ENCODE measurements around the gene BMP10.

The BMP10 gene

DNA sequence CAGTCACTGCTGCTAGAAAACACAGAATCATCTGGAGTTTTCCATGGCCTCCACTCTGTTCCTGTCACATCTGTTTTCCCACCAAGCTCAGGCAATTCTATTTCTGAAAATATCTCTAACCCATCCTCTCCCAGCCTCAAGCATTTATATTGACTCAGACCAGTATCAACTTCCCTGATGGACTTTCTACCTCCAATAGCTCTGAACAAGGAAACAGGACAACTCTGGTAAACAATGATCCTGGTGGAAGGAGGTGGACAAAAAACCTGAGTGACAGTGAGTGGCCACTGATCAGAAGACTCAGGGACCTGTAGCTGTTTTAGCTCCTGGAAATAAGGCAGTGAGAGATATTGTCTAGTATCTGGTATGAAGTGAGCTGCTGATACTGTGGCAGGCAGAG lies 23.4 kb downstream of the BMP10 start:
- H3K9ac ChIP-seq (ENCODE audit: low read depth, low read length) = no peak overlapping the region
- no peaks in the 10 kb centered on the region for H3K4me1 ChIP-seq (ENCODE audit: control insufficient read depth, insufficient read depth, low read length)
- no peaks in the 10 kb centered on the region for H3K9me3 ChIP-seq (replicated peaks; ENCODE audit: low read length)
- H3K4me2 ChIP-seq (ENCODE audit: low read length) = no peak overlapping the region
- H3K27me3 ChIP-seq (ENCODE audit: control insufficient read depth, insufficient read depth, low read length) = peaks cover 73% of the 10 kb centered on the region
- H3K4me3 ChIP-seq (ENCODE audit: low read length) = no peak overlapping the region
- no peaks in the 10 kb centered on the region for H3K36me3 ChIP-seq (ENCODE audit: insufficient read depth, low read length)

DNA sequence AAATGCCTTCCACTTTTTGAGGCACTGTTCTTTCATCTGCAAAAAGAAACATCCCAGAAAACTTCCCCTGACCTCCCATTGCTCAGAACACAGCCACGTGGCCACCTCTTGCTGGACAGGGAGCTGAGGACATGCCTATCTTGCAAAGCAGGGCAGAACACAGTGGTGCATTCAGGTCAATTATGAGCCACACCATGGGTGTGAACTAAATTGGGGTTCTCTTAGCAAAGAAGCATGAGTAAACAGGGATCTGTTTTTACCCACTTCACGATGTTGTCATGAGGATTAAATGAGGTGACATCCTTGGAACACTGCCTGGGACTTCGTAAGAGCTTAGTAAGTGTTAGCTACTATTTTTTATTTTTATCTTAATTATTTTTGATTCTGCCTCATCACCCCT lies 25.1 kb downstream of the BMP10 start:
- H3K9ac ChIP-seq (ENCODE audit: low read depth, low read length) = no peak overlapping the region
- peaks cover 78% of the 10 kb centered on the region for H3K27me3 ChIP-seq (ENCODE audit: control insufficient read depth, insufficient read depth, low read length)
- H3K4me3 ChIP-seq (ENCODE audit: low read length) = no peak overlapping the region
- no peaks in the 10 kb centered on the region for H3K4me1 ChIP-seq (ENCODE audit: control insufficient read depth, insufficient read depth, low read length)
- H3K4me2 ChIP-seq (ENCODE audit: low read length) = no peak overlapping the region
- H3K9me3 ChIP-seq (replicated peaks; ENCODE audit: low read length) = no peaks in the 10 kb centered on the region
- H3K36me3 ChIP-seq (ENCODE audit: insufficient read depth, low read length) = no peaks in the 10 kb centered on the region

DNA sequence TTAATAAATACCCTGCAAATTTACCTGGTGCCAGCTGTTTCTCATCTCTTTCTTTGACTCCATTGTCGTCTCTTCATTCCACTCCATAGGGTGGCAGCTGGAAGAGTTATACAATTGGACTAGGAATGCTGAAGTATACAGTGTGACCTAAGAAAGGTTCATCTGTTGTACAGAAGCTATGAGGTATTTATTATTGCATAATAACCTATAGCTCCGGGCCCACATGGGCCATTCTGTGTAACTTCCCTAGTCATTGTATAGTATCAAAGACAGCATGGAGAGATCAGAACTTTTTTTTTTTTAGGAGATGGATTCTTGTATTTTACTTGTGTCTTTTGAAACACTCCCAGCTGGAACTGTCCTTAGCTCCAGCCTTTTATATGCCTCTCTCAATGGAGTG lies 26.2 kb downstream of the BMP10 start:
- Histone ChIP-seq H3K36me3 (ENCODE audit: insufficient read depth, low read length) (no peaks in the 10 kb centered on the region), H3K9me3 (replicated peaks; ENCODE audit: low read length) (no peaks in the 10 kb centered on the region), H3K27me3 (ENCODE audit: control insufficient read depth, insufficient read depth, low read length) (peaks cover 68% of the 10 kb centered on the region), H3K9ac (ENCODE audit: low read depth, low read length) (no peak overlapping the region), H3K4me1 (ENCODE audit: control insufficient read depth, insufficient read depth, low read length) (no peaks in the 10 kb centered on the region), H3K4me2 (ENCODE audit: low read length) (no peak overlapping the region), H3K4me3 (ENCODE audit: low read length) (no peak overlapping the region)

DNA sequence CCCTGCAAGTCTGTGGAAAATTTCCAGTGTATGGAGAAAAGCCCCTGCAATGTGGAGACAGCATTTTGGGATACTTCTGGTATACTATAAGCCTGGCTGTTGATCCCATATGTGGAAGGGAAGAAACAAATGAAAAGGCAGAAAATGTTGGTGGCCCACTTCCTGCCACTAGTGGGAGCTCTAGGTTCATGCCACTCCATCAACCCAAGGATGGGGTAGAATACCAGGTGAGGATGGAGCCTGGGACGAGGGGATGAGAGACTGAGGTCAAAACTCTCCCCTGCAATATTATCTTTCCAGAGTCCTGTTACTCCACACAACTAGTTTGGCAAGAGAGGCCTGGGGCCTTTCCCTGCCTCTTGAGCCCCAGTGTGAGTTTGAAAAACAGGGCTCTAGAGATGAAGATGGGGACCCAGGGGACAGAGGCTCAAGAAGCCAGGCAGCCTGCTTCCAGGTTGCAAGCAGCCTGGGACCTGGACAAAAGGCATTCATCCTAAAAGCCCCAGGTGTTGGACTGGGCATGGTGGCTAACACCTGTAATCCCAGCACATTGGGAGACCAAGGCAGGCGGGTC lies 31.9 kb downstream of the BMP10 start:
- H3K4me1 ChIP-seq (ENCODE audit: control insufficient read depth, insufficient read depth, low read length) = no peaks in the 10 kb centered on the region
- H3K4me2 ChIP-seq (ENCODE audit: low read length) = no peak overlapping the region
- no peaks in the 10 kb centered on the region for H3K36me3 ChIP-seq (ENCODE audit: insufficient read depth, low read length)
- no peaks in the 10 kb centered on the region for H3K9me3 ChIP-seq (replicated peaks; ENCODE audit: low read length)
- peaks cover 17% of the 10 kb centered on the region for H3K27me3 ChIP-seq (ENCODE audit: control insufficient read depth, insufficient read depth, low read length)
- no peak overlapping the region for H3K9ac ChIP-seq (ENCODE audit: low read depth, low read length)
- no peak overlapping the region for H3K4me3 ChIP-seq (ENCODE audit: low read length)

DNA sequence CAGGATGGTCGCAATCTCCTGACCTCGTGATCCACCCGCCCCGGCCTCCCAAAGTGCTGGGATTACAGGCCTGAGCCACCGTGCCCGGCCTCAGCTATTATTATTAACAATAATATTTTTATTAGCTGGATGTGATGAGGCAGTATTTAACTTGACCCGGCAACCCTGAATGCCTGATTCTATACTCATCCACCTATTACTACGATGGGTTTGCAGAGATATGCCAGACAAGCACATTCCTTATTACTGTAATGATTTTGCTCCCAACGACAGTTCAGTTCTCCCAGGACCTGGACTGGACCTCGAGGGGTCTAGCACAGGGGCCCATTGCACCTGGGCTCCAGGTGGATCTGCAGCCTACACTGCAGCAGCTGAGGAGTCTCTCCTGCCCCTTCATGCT lies 32.6 kb downstream of the BMP10 start:
- H3K36me3 ChIP-seq (ENCODE audit: insufficient read depth, low read length) = no peaks in the 10 kb centered on the region
- H3K4me2 ChIP-seq (ENCODE audit: low read length) = no peak overlapping the region
- H3K4me1 ChIP-seq (ENCODE audit: control insufficient read depth, insufficient read depth, low read length) = no peaks in the 10 kb centered on the region
- H3K9ac ChIP-seq (ENCODE audit: low read depth, low read length) = no peak overlapping the region
- H3K9me3 ChIP-seq (replicated peaks; ENCODE audit: low read length) = no peaks in the 10 kb centered on the region
- no peak overlapping the region for H3K4me3 ChIP-seq (ENCODE audit: low read length)
- H3K27me3 ChIP-seq (ENCODE audit: control insufficient read depth, insufficient read depth, low read length) = peaks cover 12% of the 10 kb centered on the region

DNA sequence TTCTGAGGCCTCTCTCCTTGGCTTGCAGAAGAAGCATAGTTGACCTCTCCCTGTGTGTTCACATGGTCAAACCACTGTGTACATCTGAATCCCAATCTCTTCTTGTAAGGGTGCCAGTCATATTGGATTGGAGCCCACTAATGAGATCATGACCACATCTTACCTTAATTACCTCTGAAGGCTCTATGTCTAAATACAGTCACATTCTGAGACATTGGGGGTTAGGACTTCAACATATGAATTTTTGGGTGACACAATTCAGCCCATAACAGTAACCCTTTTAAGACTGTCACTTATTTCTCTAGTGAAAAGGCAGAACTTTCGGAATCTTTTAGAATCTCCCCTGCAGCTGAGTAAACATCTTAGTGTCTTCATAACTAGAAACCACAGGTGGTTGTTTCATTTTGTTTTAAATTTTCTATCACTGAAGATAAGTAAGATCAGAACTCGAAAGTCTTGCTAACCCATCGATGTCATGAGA lies 33.3 kb downstream of the BMP10 start:
- peaks cover under 1% of the 10 kb centered on the region for H3K4me1 ChIP-seq (ENCODE audit: control insufficient read depth, insufficient read depth, low read length)
- H3K27me3 ChIP-seq (ENCODE audit: control insufficient read depth, insufficient read depth, low read length) = peaks cover 6% of the 10 kb centered on the region
- no peak overlapping the region for H3K9ac ChIP-seq (ENCODE audit: low read depth, low read length)
- no peak overlapping the region for H3K4me2 ChIP-seq (ENCODE audit: low read length)
- H3K9me3 ChIP-seq (replicated peaks; ENCODE audit: low read length) = no peaks in the 10 kb centered on the region
- H3K4me3 ChIP-seq (ENCODE audit: low read length) = no peak overlapping the region
- no peaks in the 10 kb centered on the region for H3K36me3 ChIP-seq (ENCODE audit: insufficient read depth, low read length)

DNA sequence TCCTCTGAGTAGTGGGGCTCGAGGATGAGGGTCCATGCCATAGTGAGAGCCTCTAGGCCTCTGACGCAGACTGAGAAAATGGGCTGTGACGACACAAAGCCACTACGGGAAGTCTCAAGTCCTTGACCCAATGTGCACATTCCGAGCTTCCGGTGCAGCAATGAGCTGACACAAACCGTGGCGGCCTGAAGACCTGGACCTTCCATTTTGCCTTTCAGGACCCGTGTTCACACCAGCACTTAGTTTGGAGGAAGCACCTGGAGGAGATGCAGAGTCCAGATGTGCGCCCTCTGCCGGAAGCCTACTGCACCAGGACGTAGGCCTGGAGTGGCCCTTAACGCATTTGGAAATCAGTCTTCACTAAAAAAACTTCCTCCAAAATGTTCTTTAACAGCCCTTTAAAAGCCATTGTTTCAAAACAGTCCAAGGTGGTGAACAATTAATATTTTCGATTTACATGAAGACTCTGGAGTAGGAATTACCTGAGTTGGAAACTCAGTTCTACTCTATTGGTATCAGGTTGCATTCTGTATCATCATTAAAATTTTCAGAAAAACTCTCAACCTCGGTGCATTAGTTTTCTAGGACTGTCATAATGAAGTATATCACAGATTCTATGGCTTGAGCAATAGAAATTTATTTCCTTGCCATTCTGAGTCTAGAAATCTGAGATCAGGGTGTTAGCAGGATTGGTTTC lies 33.9 kb downstream of the BMP10 start:
- H3K9me3 ChIP-seq (replicated peaks; ENCODE audit: low read length) = no peaks in the 10 kb centered on the region
- H3K4me2 ChIP-seq (ENCODE audit: low read length) = no peak overlapping the region
- peaks cover 6% of the 10 kb centered on the region for H3K4me1 ChIP-seq (ENCODE audit: control insufficient read depth, insufficient read depth, low read length)
- H3K27me3 ChIP-seq (ENCODE audit: control insufficient read depth, insufficient read depth, low read length) = peaks cover under 1% of the 10 kb centered on the region
- no peak overlapping the region for H3K9ac ChIP-seq (ENCODE audit: low read depth, low read length)
- H3K4me3 ChIP-seq (ENCODE audit: low read length) = no peak overlapping the region
- no peaks in the 10 kb centered on the region for H3K36me3 ChIP-seq (ENCODE audit: insufficient read depth, low read length)

DNA sequence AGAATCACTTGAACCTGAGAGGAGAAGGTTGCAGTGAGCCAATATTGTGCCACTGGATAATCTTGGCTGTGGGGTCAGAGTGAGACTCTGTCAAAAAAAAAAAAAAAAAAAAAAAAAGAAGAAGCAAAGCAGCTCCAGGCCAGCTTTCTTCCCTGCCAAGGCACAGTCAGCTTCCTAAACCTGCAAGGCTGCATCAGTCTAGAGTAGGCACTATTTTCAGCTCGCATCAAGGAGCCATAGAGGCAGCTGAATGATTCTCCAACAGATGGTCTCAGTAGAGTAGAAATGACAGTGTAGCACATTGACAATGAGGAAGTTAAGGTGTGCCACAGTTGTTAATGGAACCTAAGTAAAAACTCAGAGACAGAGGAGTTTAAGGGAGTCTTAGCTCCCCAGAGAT lies 35.6 kb downstream of the BMP10 start:
- Histone ChIP-seq H3K4me2 (ENCODE audit: low read length) (no peak overlapping the region), H3K9me3 (replicated peaks; ENCODE audit: low read length) (no peaks in the 10 kb centered on the region), H3K4me3 (ENCODE audit: low read length) (no peak overlapping the region), H3K4me1 (ENCODE audit: control insufficient read depth, insufficient read depth, low read length) (peaks cover 12% of the 10 kb centered on the region), H3K27me3 (ENCODE audit: control insufficient read depth, insufficient read depth, low read length) (no peaks in the 10 kb centered on the region), H3K9ac (ENCODE audit: low read depth, low read length) (no peak overlapping the region), H3K36me3 (ENCODE audit: insufficient read depth, low read length) (no peaks in the 10 kb centered on the region)

DNA sequence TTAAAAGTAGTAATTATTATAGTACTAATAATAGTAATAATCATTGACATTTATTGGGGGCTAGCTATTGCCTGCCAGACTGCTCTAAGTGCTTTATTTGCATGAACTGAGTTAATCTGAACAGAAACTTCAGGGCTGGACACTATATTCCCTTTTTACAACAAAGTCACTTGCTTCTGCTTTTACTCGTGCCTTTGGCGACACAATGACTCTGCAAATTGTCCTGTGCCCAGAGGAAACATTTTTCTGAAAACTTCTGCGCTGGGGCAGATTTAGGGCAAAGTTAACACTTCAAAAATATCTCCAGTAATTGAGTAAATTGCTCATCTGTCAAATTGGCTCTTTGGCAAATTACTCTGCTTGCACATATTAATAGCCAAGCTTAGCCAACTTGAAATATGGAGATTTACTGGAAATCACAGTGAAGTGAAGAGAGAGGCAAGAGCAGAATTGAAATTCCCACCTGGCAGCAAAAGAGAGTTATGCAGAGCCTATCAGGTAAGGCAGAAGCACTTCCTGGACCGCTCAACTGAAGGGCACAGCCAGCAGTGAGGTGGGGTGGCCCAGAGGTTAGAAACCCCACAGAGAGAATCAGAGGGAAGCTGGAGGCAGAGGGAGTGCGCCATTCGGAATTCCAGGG lies 36.3 kb downstream of the BMP10 start:
- Histone ChIP-seq H3K27me3 (ENCODE audit: control insufficient read depth, insufficient read depth, low read length) (no peaks in the 10 kb centered on the region), H3K9ac (ENCODE audit: low read depth, low read length) (no peak overlapping the region), H3K4me1 (ENCODE audit: control insufficient read depth, insufficient read depth, low read length) (peaks cover 12% of the 10 kb centered on the region), H3K36me3 (ENCODE audit: insufficient read depth, low read length) (no peaks in the 10 kb centered on the region), H3K4me2 (ENCODE audit: low read length) (no peak overlapping the region), H3K4me3 (ENCODE audit: low read length) (no peak overlapping the region), H3K9me3 (replicated peaks; ENCODE audit: low read length) (no peaks in the 10 kb centered on the region)

DNA sequence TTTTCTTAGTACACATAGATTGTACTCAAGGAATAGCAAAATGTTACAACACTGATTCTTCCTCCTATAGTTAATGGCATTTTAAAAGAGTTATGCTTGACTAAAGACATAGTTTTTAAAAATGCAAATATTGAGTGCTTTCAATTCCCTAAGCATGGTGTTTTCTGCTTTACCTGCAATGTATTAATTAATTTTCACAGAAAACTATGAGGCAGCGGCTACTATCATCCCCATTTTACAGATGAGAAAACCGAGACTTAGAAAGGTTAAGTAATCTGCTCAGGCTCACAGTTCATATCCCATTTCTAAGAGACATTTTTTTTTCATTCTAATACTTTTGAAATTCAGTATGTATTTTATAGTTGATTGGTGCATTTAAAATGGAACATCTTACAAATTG lies 38.0 kb downstream of the BMP10 start:
- H3K4me3 ChIP-seq (ENCODE audit: low read length) = no peak overlapping the region
- H3K9me3 ChIP-seq (replicated peaks; ENCODE audit: low read length) = no peaks in the 10 kb centered on the region
- no peaks in the 10 kb centered on the region for H3K27me3 ChIP-seq (ENCODE audit: control insufficient read depth, insufficient read depth, low read length)
- no peak overlapping the region for H3K9ac ChIP-seq (ENCODE audit: low read depth, low read length)
- H3K36me3 ChIP-seq (ENCODE audit: insufficient read depth, low read length) = no peaks in the 10 kb centered on the region
- no peak overlapping the region for H3K4me2 ChIP-seq (ENCODE audit: low read length)
- H3K4me1 ChIP-seq (ENCODE audit: control insufficient read depth, insufficient read depth, low read length) = peaks cover 27% of the 10 kb centered on the region

DNA sequence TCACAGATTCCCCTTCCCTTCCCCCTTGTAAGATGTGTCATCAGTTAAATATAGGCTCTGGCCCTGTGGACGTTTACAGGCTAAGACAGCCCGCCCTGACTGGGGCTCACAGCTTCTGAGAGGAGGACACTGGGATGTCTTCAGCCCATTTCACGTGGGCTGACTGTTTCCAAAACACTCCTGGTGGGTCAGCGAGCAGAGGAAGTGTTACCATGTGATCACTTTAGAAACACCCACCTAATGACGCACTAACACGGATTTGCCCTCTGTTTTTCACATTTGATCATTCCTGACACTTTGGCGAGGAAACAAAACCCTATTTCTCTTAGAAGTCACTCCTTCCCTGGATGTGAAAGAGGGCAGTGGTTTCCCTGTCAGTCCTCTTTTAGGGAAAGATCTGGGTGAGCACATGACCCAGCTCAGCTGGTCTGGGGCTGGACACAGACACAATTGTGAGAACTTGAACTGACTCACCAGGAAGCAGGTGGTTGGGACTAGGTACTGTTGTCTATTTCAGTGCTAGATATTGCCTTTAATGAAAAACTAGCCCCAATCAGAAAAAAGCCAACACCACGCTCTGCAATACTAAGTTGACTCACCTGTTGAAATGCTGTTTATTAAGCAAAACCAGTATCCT lies 38.8 kb downstream of the BMP10 start:
- no peak overlapping the region for H3K4me2 ChIP-seq (ENCODE audit: low read length)
- H3K4me1 ChIP-seq (ENCODE audit: control insufficient read depth, insufficient read depth, low read length) = peaks cover 31% of the 10 kb centered on the region
- no peaks in the 10 kb centered on the region for H3K36me3 ChIP-seq (ENCODE audit: insufficient read depth, low read length)
- no peak overlapping the region for H3K4me3 ChIP-seq (ENCODE audit: low read length)
- H3K9me3 ChIP-seq (replicated peaks; ENCODE audit: low read length) = no peaks in the 10 kb centered on the region
- H3K27me3 ChIP-seq (ENCODE audit: control insufficient read depth, insufficient read depth, low read length) = no peaks in the 10 kb centered on the region
- H3K9ac ChIP-seq (ENCODE audit: low read depth, low read length) = no peak overlapping the region
